HepG2 (cell line): ENCODE data around the gene SKIDA1. TPM values are rescaled to one million over a fixed set of nuclear protein-coding genes. Genes with fewer than 3 reads are reported as not detected.

Source experiments
- ATAC-seq: fragments of 200-7000 bp; cut with Tn5 transposase; 3 replicates; pipeline ENCODE4 v1.9.1; 2020; ENCODE audit warnings: mild to moderate bottlenecking, moderate library complexity
- BruUV-seq: library from RNA; stranded (reverse); fragments of 400-500 nt; replicated peaks from 2 replicates; lab custom pipeline; 2021; lab: Mats Ljungman, UMichigan
- CTCF ChIA-PET: fragments of 300-600 bp; formaldehyde crosslinking; extraction: SDS; loops from one replicate; lab custom pipeline; 2021; ENCODE audit warnings: low total read pairs, inconsistent platforms, low intra/inter-chr PET ratio; lab: Yijun Ruan, JAX
- POLR2A ChIA-PET: fragments of 350-600 bp; sonication (Branson Sonifier 250); formaldehyde crosslinking; loops from one replicate; lab custom pipeline; 2020; ENCODE audit warnings: antibody characterized with exemption, inconsistent platforms; lab: Yijun Ruan, JAX
- DNase-seq: peaks from one replicate; pipeline ENCODE4 v3.0.0-alpha.2; 2015; ENCODE audit warnings: low spot score
- FAIRE-seq: peaks from 3 replicates; lab custom pipeline; 2011; peaks lifted over from hg19 to GRCh38; lab: Jason Lieb, UNC
- H2AFZ ChIP-seq: one replicate; pipeline ENCODE4 v1.6.1; 2011; ENCODE audit warnings: low read length, inconsistent platforms
- H3K27ac ChIP-seq: fragments of 300-600 bp; 3 replicates; pipeline ENCODE4 v1.8.0; 2011; ENCODE audit warnings: mixed run types, mild to moderate bottlenecking, mixed read lengths, low read length, inconsistent platforms; ENCODE audit not compliant: insufficient read depth; ENCODE audit errors: extremely low read length
- H3K27me3 ChIP-seq, 2 experiments: fragments of 200-600 bp in 1 of 2; 2 replicates in 1 of 2; 3 replicates in 1 of 2; pipeline versions ENCODE4 v1.6.0 to v1.8.0; 2011; ENCODE audit warnings: low read length in 2 of 2, mild to moderate bottlenecking in 2 of 2, moderate library complexity in 2 of 2, inconsistent platforms in 1 of 2; ENCODE audit not compliant: insufficient read depth in 2 of 2, control insufficient read depth in 1 of 2
- H3K36me3 ChIP-seq, 2 experiments: fragments of 200-600 bp in 1 of 2; replicated peaks in 1 of 2; 2 replicates in 1 of 2; 3 replicates in 1 of 2; pipeline versions ENCODE4 v1.5.1 to v1.8.0; 2011; ENCODE audit warnings: low read length in 2 of 2, inconsistent platforms in 1 of 2; ENCODE audit not compliant: insufficient read depth in 2 of 2, control insufficient read depth in 1 of 2
- H3K4me1 ChIP-seq: 2 replicates; pipeline ENCODE4 v1.5.1; 2012; ENCODE audit warnings: low read length, inconsistent platforms; ENCODE audit not compliant: insufficient read depth
- H3K4me2 ChIP-seq: 2 replicates; pipeline ENCODE4 v1.6.0; 2011; ENCODE audit warnings: low read depth, low read length, inconsistent platforms
- H3K4me3 ChIP-seq, 3 experiments: fragments of 200-600 bp in 1 of 3; sonication (generic), shearing (Covaris generic) in 1 of 3; replicated peaks in 1 of 3; 2 replicates each; pipeline ENCODE4 v1.5.1; 2011 to 2016; ENCODE audit warnings: low read length in 3 of 3, inconsistent platforms in 2 of 3, low read depth in 2 of 3, mild to moderate bottlenecking in 2 of 3, control low read depth in 1 of 3, mixed read lengths in 1 of 3; ENCODE audit not compliant: insufficient read depth in 1 of 3
- H3K79me2 ChIP-seq: one replicate; pipeline ENCODE4 v1.6.1; 2011; ENCODE audit warnings: low read length, inconsistent platforms; ENCODE audit not compliant: insufficient read depth
- H3K9ac ChIP-seq: 2 replicates; pipeline ENCODE4 v1.6.0; 2011; ENCODE audit warnings: mild to moderate bottlenecking, low read depth, low read length, inconsistent platforms; ENCODE audit not compliant: insufficient read depth
- H3K9me3 ChIP-seq: 2 replicates; pipeline ENCODE4 v1.5.1; 2012; ENCODE audit warnings: mild to moderate bottlenecking, low read length
- H4K20me1 ChIP-seq: 2 replicates; pipeline ENCODE4 v1.6.0; 2011; ENCODE audit warnings: inconsistent platforms, mild to moderate bottlenecking, low read length, moderate library complexity; ENCODE audit not compliant: insufficient read depth
- BHLHE40 ChIP-seq: IDR thresholded peaks from 2 replicates; pipeline ENCODE4 v1.6.1; 2011; ENCODE audit warnings: low read length, improper control_type of control experiment
- FOXA1 ChIP-seq, 2 experiments: fragments of 450-650 bp in 1 of 2; sonication (generic) in 1 of 2; formaldehyde crosslinking in 1 of 2; IDR thresholded peaks; 2 replicates each; pipeline versions ENCODE4 v1.4.0 to v1.6.1; 2016 to 2020; ENCODE audit warnings: missing genetic modification reagents in 1 of 2
- JDP2 ChIP-seq: sonication (generic); formaldehyde crosslinking; IDR thresholded peaks from 2 replicates; pipeline ENCODE4 v1.8.1; 2022; ENCODE audit warnings: missing genetic modification reagents, borderline replicate concordance
- MAFK ChIP-seq, 2 experiments: IDR thresholded peaks in 1 of 2; conservative IDR thresholded peaks in 1 of 2; 2 replicates each; pipeline ENCODE4 v1.6.1; 2011; ENCODE audit warnings: improper control_type of control experiment in 2 of 2, low read length in 2 of 2
- PAWR ChIP-seq: sonication (generic); formaldehyde crosslinking; IDR thresholded peaks from 2 replicates; pipeline ENCODE4 v1.4.0; 2020; ENCODE audit warnings: missing genetic modification reagents, mild to moderate bottlenecking, borderline replicate concordance
- YEATS2 ChIP-seq: sonication (generic); formaldehyde crosslinking; IDR thresholded peaks from 2 replicates; pipeline ENCODE4 v1.4.0; 2020; ENCODE audit warnings: missing genetic modification reagents, borderline replicate concordance
- ZNF121 ChIP-seq: sonication (generic); formaldehyde crosslinking; IDR thresholded peaks from 2 replicates; pipeline ENCODE4 v1.5.0; 2020; ENCODE audit warnings: mild to moderate bottlenecking, missing genetic modification reagents
- WGBS: methylation state at CpG from one replicate; pipeline ENCODE4 v1.1.6; 2017; ENCODE audit warnings: low lambda C conversion rate; 5-methylcytosine and 5-hydroxymethylcytosine counted together
- in situ Hi-C: cut with HindIII; loops from 2 replicates; pipeline ENCODE4 v1.10.0; 2017; ENCODE audit warnings: low pct_unique_long_range_greater_than_20kb; ENCODE audit not compliant: extremely low pct_ligation_motif_present
- intact Hi-C: fragments of 100-400 bp; cut with micrococcal nuclease; formaldehyde crosslinking; loops from one replicate; pipeline ENCODE4 v1.10.0; 2022; ENCODE audit not compliant: unreplicated experiment
- polyA plus RNA-seq, 8 experiments: library from polyadenylated mRNA; depleted of rRNA in 3 of 8; stranded (reverse) in 7 of 8; unstranded in 1 of 8; fragments of >200 nt; fragmentation: Illumina TruSeq in 4 of 8; extraction: Trizol in 4 of 8; gene quantifications; 2 replicates each; pipeline versions ENCODE4 v1.2.1 to v1.2.3, GENCODE V29; 2011 to 2016; ENCODE audit warnings: low read depth in 4 of 8, missing spikeins in 1 of 8, mixed read lengths in 1 of 8; ENCODE audit not compliant: insufficient read depth in 1 of 8
- total RNA-seq, 5 experiments: library from RNA; depleted of rRNA; stranded (reverse); fragments of >200 nt; fragmentation: Illumina TruSeq; extraction: Trizol; gene quantifications; 2 replicates each; pipeline ENCODE4 v1.2.3, GENCODE V29; 2016; ENCODE audit warnings: low read depth in 1 of 5
- TF ChIP-seq, protein P1 (sequence below): sonication (generic); formaldehyde crosslinking; IDR thresholded peaks from 2 replicates; pipeline ENCODE4 v1.4.0; 2020; ENCODE audit warnings: low read depth, missing genetic modification reagents
- TF ChIP-seq, protein P2 (sequence below): sonication (generic); formaldehyde crosslinking; IDR thresholded peaks from 2 replicates; pipeline ENCODE4 v1.8.1; 2022; ENCODE audit warnings: mild to moderate bottlenecking, missing genetic modification reagents
- TF ChIP-seq, protein P3 (sequence below): sonication (generic); formaldehyde crosslinking; IDR thresholded peaks from 2 replicates; pipeline ENCODE4 v1.5.0; 2020; ENCODE audit warnings: mild to moderate bottlenecking, missing genetic modification reagents, moderate library complexity
- TF ChIP-seq, protein P4 (sequence below): sonication (generic); formaldehyde crosslinking; IDR thresholded peaks from 2 replicates; pipeline ENCODE4 v1.5.1; 2020; ENCODE audit warnings: missing genetic modification reagents, mild to moderate bottlenecking, borderline replicate concordance

SKIDA1 gene
- total and polyA plus RNA-seq, 2 of the 13 experiments (the other 11 are each of a cell fraction or from before 2014, with no cell fraction given) = 0.73 to 1.5 TPM

DNA sequence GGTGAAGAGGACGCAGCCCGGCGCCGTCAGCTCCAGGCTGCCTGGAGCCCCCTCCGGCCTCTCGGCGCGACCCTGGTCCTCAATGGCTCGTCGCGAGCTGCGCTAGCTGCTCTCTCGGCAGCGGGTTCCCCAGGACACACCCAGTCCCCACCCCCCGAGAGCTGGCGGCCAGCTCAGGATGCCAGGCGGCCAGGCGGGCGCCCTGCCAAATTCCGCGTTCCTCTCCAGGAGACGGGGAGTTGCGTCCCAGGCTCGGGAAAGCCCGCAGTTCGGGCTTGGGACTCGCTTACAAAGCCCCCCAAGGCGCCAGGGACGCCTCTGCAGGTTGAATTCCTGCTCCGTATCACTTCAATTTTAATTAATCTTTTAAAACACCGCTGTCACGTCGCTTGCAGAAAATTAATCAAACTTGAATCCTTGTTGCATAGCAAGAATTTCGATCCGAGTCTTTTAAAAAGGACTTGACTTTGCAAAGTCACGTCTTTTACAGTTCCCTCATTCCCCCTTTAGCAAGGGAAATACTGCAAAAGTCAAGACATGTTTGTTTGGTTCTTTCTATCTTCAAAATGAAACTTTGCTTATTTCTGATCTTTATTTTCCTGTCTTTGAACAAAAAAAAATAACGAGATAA lies 28.2 kb downstream of the SKIDA1 start:
- CTCF ChIA-PET = interaction anchor here (0.8 to 2.9 kb wide), 4 partner anchors 19 to 38 kb away, joined by 3 to 7 read pairs (median 5); partner anchors contain the start of gene MLLT10
- intact Hi-C loops (loop anchor here (2.0 to 10.0 kb wide), 5 partner anchors 20 to 455 kb away; partner anchors contain the start of gene SKIDA1), in situ Hi-C loops (loop anchor here (10.0 to 25.0 kb wide), 2 partner anchors 210 to 458 kb away; no protein-coding TSS in a partner anchor)
- no peaks in the 10 kb centered on the region for H3K36me3 ChIP-seq
- no peaks in the 10 kb centered on the region for H3K9me3 ChIP-seq
- FAIRE-seq (peak; percentile 75), ATAC-seq (peak; percentile 68), DNase-seq (peak; percentile 88)
- H4K20me1 ChIP-seq = no peaks in the 10 kb centered on the region
- H3K4me1 ChIP-seq = peaks cover 52% of the 10 kb centered on the region
- H3K27me3 ChIP-seq = no peaks in the 10 kb centered on the region; a peak in 1 of 5 replicates
- no TSS peak for BruUV-seq
- H2AFZ ChIP-seq = no peak overlapping the region
- peak overlapping the region; percentile 98 for H3K27ac ChIP-seq
- H3K9ac ChIP-seq = peak overlapping the region; percentile 94
- 4% methylated on average over 22 of the region's 37 CpGs for whole genome bisulfite sequencing
- peak overlapping the region; percentile 82 to 95 (median 83) for H3K4me3 ChIP-seq
- POLR2A ChIA-PET = interaction anchor here (0.6 to 5.1 kb wide), 17 partner anchors 9 to 399 kb away, joined by 3 to 294 read pairs (median 15); partner anchors contain the start of genes MLLT10 and SKIDA1
- H3K4me2 ChIP-seq = peak overlapping the region; percentile 85
- peaks cover 5% of the 10 kb centered on the region for H3K79me2 ChIP-seq
- TF ChIP-seq FOXA1 (IDR thresholded peaks at IDR 0.05) (no peak), FOXA1 (CRISPR knock-in tag; IDR thresholded peaks at IDR 0.05) (no peak), BHLHE40 (peak; percentile 16; the same call in 1 of the 2 replicates), MAFK (conservative IDR thresholded peaks at IDR 0.05 in 1 of 2, IDR thresholded peaks at IDR 0.05 in 1 of 2; ENCODE audit: low read length in 2 of 2) (no peak), PAWR (CRISPR knock-in tag) (no peak), YEATS2 (CRISPR knock-in tag) (peak; percentile 28; the same call in 1 of the 2 replicates), JDP2 (CRISPR knock-in tag) (no peak), ZNF121 (CRISPR knock-in tag) (0 out of 2 replicates have a peak, but pooled peaks have one; percentile 18)
- TF ChIP-seq, protein P1, sequence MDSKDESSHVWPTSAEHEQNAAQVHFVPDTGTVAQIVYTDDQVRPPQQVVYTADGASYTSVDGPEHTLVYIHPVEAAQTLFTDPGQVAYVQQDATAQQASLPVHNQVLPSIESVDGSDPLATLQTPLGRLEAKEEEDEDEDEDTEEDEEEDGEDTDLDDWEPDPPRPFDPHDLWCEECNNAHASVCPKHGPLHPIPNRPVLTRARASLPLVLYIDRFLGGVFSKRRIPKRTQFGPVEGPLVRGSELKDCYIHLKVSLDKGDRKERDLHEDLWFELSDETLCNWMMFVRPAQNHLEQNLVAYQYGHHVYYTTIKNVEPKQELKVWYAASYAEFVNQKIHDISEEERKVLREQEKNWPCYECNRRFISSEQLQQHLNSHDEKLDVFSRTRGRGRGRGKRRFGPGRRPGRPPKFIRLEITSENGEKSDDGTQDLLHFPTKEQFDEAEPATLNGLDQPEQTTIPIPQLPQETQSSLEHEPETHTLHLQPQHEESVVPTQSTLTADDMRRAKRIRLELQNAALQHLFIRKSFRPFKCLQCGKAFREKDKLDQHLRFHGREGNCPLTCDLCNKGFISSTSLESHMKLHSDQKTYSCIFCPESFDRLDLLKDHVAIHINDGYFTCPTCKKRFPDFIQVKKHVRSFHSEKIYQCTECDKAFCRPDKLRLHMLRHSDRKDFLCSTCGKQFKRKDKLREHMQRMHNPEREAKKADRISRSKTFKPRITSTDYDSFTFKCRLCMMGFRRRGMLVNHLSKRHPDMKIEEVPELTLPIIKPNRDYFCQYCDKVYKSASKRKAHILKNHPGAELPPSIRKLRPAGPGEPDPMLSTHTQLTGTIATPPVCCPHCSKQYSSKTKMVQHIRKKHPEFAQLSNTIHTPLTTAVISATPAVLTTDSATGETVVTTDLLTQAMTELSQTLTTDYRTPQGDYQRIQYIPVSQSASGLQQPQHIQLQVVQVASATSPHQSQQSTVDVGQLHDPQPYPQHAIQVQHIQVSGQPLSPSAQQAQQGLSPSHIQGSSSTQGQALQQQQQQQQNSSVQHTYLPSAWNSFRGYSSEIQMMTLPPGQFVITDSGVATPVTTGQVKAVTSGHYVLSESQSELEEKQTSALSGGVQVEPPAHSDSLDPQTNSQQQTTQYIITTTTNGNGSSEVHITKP = no peak
- TF ChIP-seq, protein P2, sequence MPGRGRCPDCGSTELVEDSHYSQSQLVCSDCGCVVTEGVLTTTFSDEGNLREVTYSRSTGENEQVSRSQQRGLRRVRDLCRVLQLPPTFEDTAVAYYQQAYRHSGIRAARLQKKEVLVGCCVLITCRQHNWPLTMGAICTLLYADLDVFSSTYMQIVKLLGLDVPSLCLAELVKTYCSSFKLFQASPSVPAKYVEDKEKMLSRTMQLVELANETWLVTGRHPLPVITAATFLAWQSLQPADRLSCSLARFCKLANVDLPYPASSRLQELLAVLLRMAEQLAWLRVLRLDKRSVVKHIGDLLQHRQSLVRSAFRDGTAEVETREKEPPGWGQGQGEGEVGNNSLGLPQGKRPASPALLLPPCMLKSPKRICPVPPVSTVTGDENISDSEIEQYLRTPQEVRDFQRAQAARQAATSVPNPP (CRISPR knock-in tag) = no peak
- TF ChIP-seq, protein P3, sequence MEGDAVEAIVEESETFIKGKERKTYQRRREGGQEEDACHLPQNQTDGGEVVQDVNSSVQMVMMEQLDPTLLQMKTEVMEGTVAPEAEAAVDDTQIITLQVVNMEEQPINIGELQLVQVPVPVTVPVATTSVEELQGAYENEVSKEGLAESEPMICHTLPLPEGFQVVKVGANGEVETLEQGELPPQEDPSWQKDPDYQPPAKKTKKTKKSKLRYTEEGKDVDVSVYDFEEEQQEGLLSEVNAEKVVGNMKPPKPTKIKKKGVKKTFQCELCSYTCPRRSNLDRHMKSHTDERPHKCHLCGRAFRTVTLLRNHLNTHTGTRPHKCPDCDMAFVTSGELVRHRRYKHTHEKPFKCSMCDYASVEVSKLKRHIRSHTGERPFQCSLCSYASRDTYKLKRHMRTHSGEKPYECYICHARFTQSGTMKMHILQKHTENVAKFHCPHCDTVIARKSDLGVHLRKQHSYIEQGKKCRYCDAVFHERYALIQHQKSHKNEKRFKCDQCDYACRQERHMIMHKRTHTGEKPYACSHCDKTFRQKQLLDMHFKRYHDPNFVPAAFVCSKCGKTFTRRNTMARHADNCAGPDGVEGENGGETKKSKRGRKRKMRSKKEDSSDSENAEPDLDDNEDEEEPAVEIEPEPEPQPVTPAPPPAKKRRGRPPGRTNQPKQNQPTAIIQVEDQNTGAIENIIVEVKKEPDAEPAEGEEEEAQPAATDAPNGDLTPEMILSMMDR (CRISPR knock-in tag) = no peak
- TF ChIP-seq, protein P4, sequence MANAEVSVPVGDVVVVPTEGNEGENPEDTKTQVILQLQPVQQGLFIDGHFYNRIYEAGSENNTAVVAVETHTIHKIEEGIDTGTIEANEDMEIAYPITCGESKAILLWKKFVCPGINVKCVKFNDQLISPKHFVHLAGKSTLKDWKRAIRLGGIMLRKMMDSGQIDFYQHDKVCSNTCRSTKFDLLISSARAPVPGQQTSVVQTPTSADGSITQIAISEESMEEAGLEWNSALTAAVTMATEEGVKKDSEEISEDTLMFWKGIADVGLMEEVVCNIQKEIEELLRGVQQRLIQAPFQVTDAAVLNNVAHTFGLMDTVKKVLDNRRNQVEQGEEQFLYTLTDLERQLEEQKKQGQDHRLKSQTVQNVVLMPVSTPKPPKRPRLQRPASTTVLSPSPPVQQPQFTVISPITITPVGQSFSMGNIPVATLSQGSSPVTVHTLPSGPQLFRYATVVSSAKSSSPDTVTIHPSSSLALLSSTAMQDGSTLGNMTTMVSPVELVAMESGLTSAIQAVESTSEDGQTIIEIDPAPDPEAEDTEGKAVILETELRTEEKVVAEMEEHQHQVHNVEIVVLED (CRISPR knock-in tag) = peak; percentile 71
